Spleen (tissue), 11 donors: ENCODE results near the gene MCC. TPM values are rescaled to one million over a fixed set of nuclear protein-coding genes. Genes with fewer than 3 reads are reported as not detected.
A peak's percentile ranks its signal among the peaks of the same experiment; 100 is the strongest.

Experiments used
- DNase-seq: peaks from one replicate; pipeline ENCODE4 v3.0.0-alpha.2; 2020
- H3K27ac ChIP-seq, 8 donors: fragments of 200-600 bp; sonication (generic) in 7 of 8; 1 replicate in 4 of 8; 2 replicates in 4 of 8; pipeline versions ENCODE4 v1.5.0 to v1.8.0; 2016 to 2021; ENCODE audit warnings: inconsistent platforms in 4 of 8, mild to moderate bottlenecking in 4 of 8, moderate library complexity in 1 of 8
- H3K27me3 ChIP-seq, 7 donors: fragments of 200-600 bp; sonication (generic) in 6 of 7; replicated peaks in 1 of 7; 1 replicate in 4 of 7; 2 replicates in 3 of 7; pipeline versions ENCODE4 v1.5.0 to v1.8.0; 2016 to 2021; ENCODE audit warnings: inconsistent platforms in 3 of 7, mild to moderate bottlenecking in 1 of 7
- H3K36me3 ChIP-seq, 6 donors: fragments of 200-600 bp; sonication (generic) in 5 of 6; 1 replicate in 4 of 6; 2 replicates in 2 of 6; pipeline versions ENCODE4 v1.5.0 to v1.8.0; 2016 to 2021; ENCODE audit warnings: inconsistent platforms in 2 of 6
- H3K4me1 ChIP-seq, 6 donors: fragments of 200-600 bp; sonication (generic) in 5 of 6; 1 replicate in 3 of 6; 2 replicates in 3 of 6; pipeline versions ENCODE4 v1.5.0 to v1.8.0; 2016 to 2021; ENCODE audit warnings: inconsistent platforms in 3 of 6
- H3K4me3 ChIP-seq, 8 donors: fragments of 200-600 bp; sonication (generic) in 7 of 8; 1 replicate in 4 of 8; 2 replicates in 4 of 8; pipeline versions ENCODE4 v1.5.0 to v1.8.0; 2016 to 2021; ENCODE audit warnings: inconsistent platforms in 4 of 8, mild to moderate bottlenecking in 4 of 8, moderate library complexity in 2 of 8
- H3K9me3 ChIP-seq, 8 donors: fragments of 200-600 bp; sonication (generic) in 7 of 8; 1 replicate in 4 of 8; 2 replicates in 4 of 8; pipeline versions ENCODE4 v1.5.0 to v1.8.0; 2016 to 2021; ENCODE audit warnings: inconsistent platforms in 4 of 8
- POLR2A ChIP-seq, 3 donors: fragments of 450-650 bp; IDR thresholded peaks; one replicate each; pipeline ENCODE4 v1.5.1; 2017; ENCODE audit warnings: antibody characterized with exemption in 3 of 3, mild to moderate bottlenecking in 1 of 3
- POLR2AphosphoS5 ChIP-seq, 3 donors: sonication (generic); formaldehyde crosslinking; IDR thresholded peaks; one replicate each; pipeline ENCODE4 v1.5.1; 2017; ENCODE audit warnings: antibody characterized with exemption in 3 of 3
- WGBS, 5 donors: extraction: QIAGEN DNeasy Blood & Tissue Kit in 3 of 5; methylation state at CpG; one replicate each; pipeline versions ENCODE4 v1.1.5 to v1.1.7; 2013 to 2018; 5-methylcytosine and 5-hydroxymethylcytosine counted together
- intact Hi-C: fragments of 100-400 bp; cut with DNase I; formaldehyde crosslinking; loops from one replicate; pipeline ENCODE4 v1.15.0; 2023; ENCODE audit warnings: low total_unique reads
- polyA plus RNA-seq, 3 donors: library from polyadenylated mRNA; stranded (reverse); fragments of 200-250 nt; gene quantifications; one replicate each; pipeline ENCODE4 v1.2.1, GENCODE V29; 2013
- total RNA-seq, 7 donors: library from RNA; depleted of rRNA in 3 of 7; stranded (reverse); fragments of >200 nt in 3 of 7; fragmentation: NEBNext Ultra II Directional in 4 of 7; extraction: Animal tissue kit (Norgen Biotek cat#: 25700) in 4 of 7; gene quantifications; one replicate each; pipeline versions ENCODE4 v1.1.0 to v1.2.1, GENCODE V29; 2016 to 2021
- TF ChIP-seq, protein P1 (sequence below), 11 experiments: fragments of 200-600 bp in 7 of 11; fragments of 450-650 bp in 4 of 11; sonication (generic) in 4 of 11; IDR thresholded peaks in 8 of 11; conservative IDR thresholded peaks in 3 of 11; 1 replicate in 7 of 11; 2 replicates in 4 of 11; pipeline versions ENCODE4 v1.4.0 to v1.8.0; 2016 to 2021; ENCODE audit warnings: antibody characterized with exemption in 11 of 11, inconsistent platforms in 4 of 11, mild to moderate bottlenecking in 1 of 11
- donor health status: healthy with polysubstance abuse.
- donor health status: DM: no; HTN: no; CAD: no; lungs with moderate emphysema.
- donor health status: DM: no; HTN: no; CAD: no.
- donor health status: Bipolar disorder and iron deficiency.
- donor health status: healthy.
- donor health status: DM: no; HTN: no; CAD: no.
- donor health status: DM: yes; HTN: yes; CAD: no.

Gene MCC
- total and polyA plus RNA-seq, 10 donors: 1.3 to 32.8 (median 15.8) TPM

DNA sequence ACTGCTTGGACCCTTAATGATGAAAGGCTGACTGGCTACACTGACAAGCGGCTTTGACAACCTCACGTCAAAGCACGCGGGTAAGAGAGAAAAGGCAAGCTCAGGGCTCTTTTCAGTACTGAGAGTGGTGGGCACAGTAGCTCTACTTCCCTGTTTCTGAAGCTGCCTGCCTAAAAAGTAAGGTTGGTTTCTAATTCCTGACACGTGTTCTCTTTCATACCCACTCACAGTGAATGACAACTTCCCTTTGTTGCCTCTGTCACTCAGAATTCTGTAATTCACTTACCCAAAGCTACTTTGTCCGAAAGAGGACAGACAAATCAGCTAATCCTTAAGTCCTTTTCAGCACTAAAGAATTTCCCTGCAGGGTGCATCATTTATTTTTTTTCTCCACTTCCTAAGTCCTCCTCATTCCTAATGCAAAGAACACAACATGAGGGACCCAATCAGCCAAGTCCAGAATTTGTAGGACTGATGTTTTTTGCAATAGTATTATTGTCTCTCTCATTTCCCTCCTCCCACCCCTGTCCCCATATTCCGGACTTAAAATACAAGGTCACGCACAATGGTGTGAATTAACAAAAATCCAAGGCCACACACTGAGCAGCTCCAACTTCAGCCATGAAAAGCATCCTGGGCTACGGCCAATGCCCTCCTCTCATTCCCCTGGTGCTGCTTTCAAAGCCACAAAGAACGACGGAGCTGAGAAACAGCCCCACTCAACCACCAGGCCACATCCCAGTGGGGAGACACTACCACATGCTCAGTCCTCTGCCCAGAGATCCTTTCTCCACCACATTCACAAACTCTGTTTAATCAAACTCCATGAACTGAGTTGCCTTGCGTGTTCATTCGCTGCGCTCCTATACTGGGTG lies 274.5 kb downstream of the MCC start:
- Histone ChIP-seq H3K36me3 (no peaks in the 10 kb centered on the region), H3K27ac (peak overlapping the region in 2 of 8 donors; percentile 45 to 49), H3K4me1 (peaks cover 6 to 26% (median 12%) of the 10 kb centered on the region in 6 donors), H3K27me3 (no peaks in the 10 kb centered on the region), H3K9me3 (no peaks in the 10 kb centered on the region), H3K4me3 (no peak overlapping the region)
- TF ChIP-seq, protein P1, sequence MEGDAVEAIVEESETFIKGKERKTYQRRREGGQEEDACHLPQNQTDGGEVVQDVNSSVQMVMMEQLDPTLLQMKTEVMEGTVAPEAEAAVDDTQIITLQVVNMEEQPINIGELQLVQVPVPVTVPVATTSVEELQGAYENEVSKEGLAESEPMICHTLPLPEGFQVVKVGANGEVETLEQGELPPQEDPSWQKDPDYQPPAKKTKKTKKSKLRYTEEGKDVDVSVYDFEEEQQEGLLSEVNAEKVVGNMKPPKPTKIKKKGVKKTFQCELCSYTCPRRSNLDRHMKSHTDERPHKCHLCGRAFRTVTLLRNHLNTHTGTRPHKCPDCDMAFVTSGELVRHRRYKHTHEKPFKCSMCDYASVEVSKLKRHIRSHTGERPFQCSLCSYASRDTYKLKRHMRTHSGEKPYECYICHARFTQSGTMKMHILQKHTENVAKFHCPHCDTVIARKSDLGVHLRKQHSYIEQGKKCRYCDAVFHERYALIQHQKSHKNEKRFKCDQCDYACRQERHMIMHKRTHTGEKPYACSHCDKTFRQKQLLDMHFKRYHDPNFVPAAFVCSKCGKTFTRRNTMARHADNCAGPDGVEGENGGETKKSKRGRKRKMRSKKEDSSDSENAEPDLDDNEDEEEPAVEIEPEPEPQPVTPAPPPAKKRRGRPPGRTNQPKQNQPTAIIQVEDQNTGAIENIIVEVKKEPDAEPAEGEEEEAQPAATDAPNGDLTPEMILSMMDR (IDR thresholded peaks at IDR 0.05 in 8 of 11, conservative IDR thresholded peaks at IDR 0.05 in 3 of 11): no peak
- TF ChIP-seq POLR2AphosphoS5 (IDR thresholded peaks at IDR 0.05): no peak
- TF ChIP-seq POLR2A (IDR thresholded peaks at IDR 0.05): no peak
- intact Hi-C loops: no loop called here
- WGBS, 5 donors: 62 to 68% (median 65%) methylated on average over 14 of the region's 14 CpGs
- DNase-seq: no peak

DNA sequence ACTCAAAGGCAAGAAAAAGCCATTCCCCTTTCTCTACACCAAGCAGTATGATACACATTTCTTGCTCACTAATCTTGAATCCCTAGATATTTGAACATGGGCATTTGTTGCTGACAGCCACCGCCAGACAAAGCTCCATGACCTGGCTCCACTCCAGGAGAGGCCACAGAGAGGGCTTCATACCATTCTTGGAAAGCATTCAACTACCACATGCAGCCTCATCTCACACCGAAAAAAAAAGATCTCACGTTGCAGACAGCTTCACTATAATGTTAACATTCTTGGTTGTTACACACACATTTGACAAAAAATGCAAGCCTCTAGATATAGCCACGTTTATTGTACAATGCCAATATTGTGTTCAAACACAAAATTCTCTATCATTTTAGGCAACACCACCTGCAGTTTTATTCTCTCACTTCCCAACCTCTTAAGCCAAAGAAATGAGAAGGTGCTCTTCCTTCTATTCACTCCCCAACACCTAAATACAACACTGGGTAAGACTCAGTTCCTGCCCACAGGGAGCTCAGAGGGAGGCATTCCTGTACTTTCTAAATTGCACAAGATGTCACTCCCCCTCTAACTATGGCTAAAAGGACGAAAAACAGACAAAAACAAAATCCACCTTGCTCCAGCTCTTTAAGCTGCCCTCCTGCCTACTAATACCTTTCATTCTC lies 275.9 kb downstream of the MCC start:
- H3K36me3 ChIP-seq: no peaks in the 10 kb centered on the region
- DNase-seq: no peak
- no peak for TF ChIP-seq POLR2A (IDR thresholded peaks at IDR 0.05)
- TF ChIP-seq, protein P1 (IDR thresholded peaks at IDR 0.05 in 8 of 11, conservative IDR thresholded peaks at IDR 0.05 in 3 of 11): no peak
- TF ChIP-seq POLR2AphosphoS5 (IDR thresholded peaks at IDR 0.05): no peak
- intact Hi-C loops: no loop called here
- H3K9me3 ChIP-seq: no peaks in the 10 kb centered on the region
- H3K4me1 ChIP-seq: peaks cover 6 to 26% (median 11%) of the 10 kb centered on the region in 6 donors
- WGBS, 5 donors: 22 to 31% (median 24%) methylated on average over 5 of the region's 5 CpGs
- H3K27ac ChIP-seq: no peak overlapping the region
- no peaks in the 10 kb centered on the region for H3K27me3 ChIP-seq
- no peak overlapping the region for H3K4me3 ChIP-seq

DNA sequence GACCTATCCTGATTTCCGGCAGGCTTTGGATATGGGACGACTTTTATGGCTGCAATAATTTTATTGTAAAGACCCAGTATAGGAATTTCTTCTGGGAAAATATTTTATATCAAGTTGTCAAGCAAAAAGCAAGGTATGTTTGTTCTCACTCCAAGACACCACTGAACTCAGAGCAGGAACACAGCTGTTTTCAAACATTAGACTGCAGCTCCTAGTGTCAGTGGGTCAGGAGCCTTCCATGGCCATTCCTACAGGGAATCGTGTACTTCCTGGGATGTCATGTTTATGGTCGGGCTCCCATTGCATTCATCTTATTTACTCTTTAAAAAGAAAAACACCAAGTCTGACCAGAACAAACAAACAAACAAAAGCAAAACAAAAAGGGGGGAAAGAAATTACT lies 278.8 kb downstream of the MCC start:
- H3K27me3 ChIP-seq: no peaks in the 10 kb centered on the region
- TF ChIP-seq POLR2A (IDR thresholded peaks at IDR 0.05): no peak
- TF ChIP-seq POLR2AphosphoS5 (IDR thresholded peaks at IDR 0.05): no peak
- TF ChIP-seq, protein P1 (IDR thresholded peaks at IDR 0.05 in 8 of 11, conservative IDR thresholded peaks at IDR 0.05 in 3 of 11): no peak
- DNase-seq: no peak
- H3K4me3 ChIP-seq: no peak overlapping the region
- intact Hi-C loops: no loop called here
- no peaks in the 10 kb centered on the region for H3K9me3 ChIP-seq
- peaks cover 6 to 33% (median 13%) of the 10 kb centered on the region in 6 donors for H3K4me1 ChIP-seq
- WGBS, 5 donors: 76 to 91% (median 87%) methylated on average over 4 of the region's 4 CpGs
- H3K36me3 ChIP-seq: no peaks in the 10 kb centered on the region
- no peak overlapping the region for H3K27ac ChIP-seq

DNA sequence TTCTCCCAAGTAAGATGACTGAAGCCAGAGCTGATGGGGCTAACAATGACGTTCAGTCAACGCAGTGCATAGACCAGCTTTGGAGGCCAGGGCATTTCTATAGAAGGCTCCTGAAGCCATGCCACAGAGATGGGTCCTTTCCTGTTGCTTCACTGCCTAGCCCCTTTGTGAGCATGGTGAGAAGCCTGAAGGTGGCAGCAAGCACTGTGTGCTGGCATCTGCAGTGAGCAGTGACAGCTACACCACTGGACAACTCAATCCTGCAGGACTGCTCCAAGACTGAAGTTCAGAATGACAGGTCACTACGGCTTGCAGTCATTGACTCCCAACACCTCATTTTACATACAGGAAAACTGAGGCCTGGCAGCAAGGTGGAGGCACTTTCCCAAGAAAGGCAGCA lies 282.4 kb downstream of the MCC start:
- H3K27me3 ChIP-seq: no peaks in the 10 kb centered on the region
- 81 to 97% (median 92%) methylated on average over 3 of the region's 3 CpGs for WGBS, 5 donors
- H3K36me3 ChIP-seq: no peaks in the 10 kb centered on the region
- no peak overlapping the region for H3K27ac ChIP-seq
- TF ChIP-seq POLR2AphosphoS5 (IDR thresholded peaks at IDR 0.05): no peak
- TF ChIP-seq, protein P1 (IDR thresholded peaks at IDR 0.05 in 8 of 11, conservative IDR thresholded peaks at IDR 0.05 in 3 of 11): no peak
- TF ChIP-seq POLR2A (IDR thresholded peaks at IDR 0.05): no peak
- H3K4me3 ChIP-seq: no peak overlapping the region
- peaks cover 0 to 12% (median 4%) of the 10 kb centered on the region in 6 donors for H3K4me1 ChIP-seq
- no peak for DNase-seq
- intact Hi-C loops: no loop called here
- H3K9me3 ChIP-seq: no peaks in the 10 kb centered on the region
